Progenitor cell of endocrine pancreas (in vitro differentiated cells): Measurements from ENCODE around the gene ANKS1B. TPM values are rescaled to one million over a fixed set of nuclear protein-coding genes. Genes with fewer than 3 reads are reported as not detected.
A peak's percentile ranks its signal among the peaks of the same experiment; 100 is the strongest.

Experiments
- DNase-seq: peaks from one replicate; pipeline ENCODE4 v3.0.0; 2021; ENCODE audit warnings: low spot score; ENCODE audit not compliant: unreplicated experiment
- H3K27ac Mint-ChIP-seq: 2 replicates; pipeline ENCODE4 v1.8.0; 2021; ENCODE audit warnings: mild to moderate bottlenecking, moderate library complexity, mixed read lengths
- H3K27me3 Mint-ChIP-seq: 2 replicates; pipeline ENCODE4 v1.8.0; 2021; ENCODE audit warnings: mixed read lengths
- H3K36me3 Mint-ChIP-seq: 2 replicates; pipeline ENCODE4 v1.8.0; 2022; ENCODE audit warnings: mixed read lengths; ENCODE audit not compliant: insufficient read depth
- H3K4me1 Mint-ChIP-seq: 2 replicates; pipeline ENCODE4 v1.8.0; 2021; ENCODE audit warnings: low read depth, mixed read lengths
- H3K4me3 Mint-ChIP-seq: 2 replicates; pipeline ENCODE4 v1.8.0; 2021; ENCODE audit warnings: low read depth, mild to moderate bottlenecking, moderate library complexity, mixed read lengths
- H3K9me3 Mint-ChIP-seq: 2 replicates; pipeline ENCODE4 v1.8.0; 2021; ENCODE audit warnings: low read depth, mixed read lengths
- CTCF ChIP-seq: fragments of 200-600 bp; sonication (generic); IDR thresholded peaks from one replicate; pipeline ENCODE4 v1.5.0; 2021; ENCODE audit warnings: antibody characterized with exemption, mild to moderate bottlenecking; ENCODE audit not compliant: unreplicated experiment
- total RNA-seq: library from RNA; stranded (reverse); gene quantifications from 2 replicates; pipeline ENCODE4 v1.2.1, GENCODE V29; 2021

Gene ANKS1B
- total RNA-seq, 1 donor from 2014 or later: 10.1 TPM

- no peak for TF ChIP-seq CTCF
- no peak for DNase-seq
- peaks cover 3% of the 10 kb centered on the region for H3K27me3 Mint-ChIP-seq
- H3K4me3 Mint-ChIP-seq: no peak overlapping the region
- no peaks in the 10 kb centered on the region for H3K4me1 Mint-ChIP-seq
- no peaks in the 10 kb centered on the region for H3K36me3 Mint-ChIP-seq
- no peaks in the 10 kb centered on the region for H3K9me3 Mint-ChIP-seq
- no peak overlapping the region for H3K27ac Mint-ChIP-seq
These were observed 1080.9 kb downstream of the ANKS1B start for GRCh38 chr12:98903875-98904274.

GRCh38 chr12:98901189-98901588 lies 1083.5 kb downstream of the ANKS1B start:
- Mint-ChIP-seq H3K4me3 (no peak overlapping the region), H3K36me3 (no peaks in the 10 kb centered on the region), H3K4me1 (no peaks in the 10 kb centered on the region), H3K27me3 (peaks cover 14% of the 10 kb centered on the region), H3K9me3 (no peaks in the 10 kb centered on the region), H3K27ac (no peak overlapping the region)
- TF ChIP-seq CTCF: no peak
- DNase-seq: no peak

- no peak overlapping the region for H3K4me3 Mint-ChIP-seq
- H3K27me3 Mint-ChIP-seq: peaks cover 44% of the 10 kb centered on the region
- no peak for TF ChIP-seq CTCF
- no peaks in the 10 kb centered on the region for H3K9me3 Mint-ChIP-seq
- DNase-seq: no peak
- H3K27ac Mint-ChIP-seq: no peak overlapping the region
- peaks cover 10% of the 10 kb centered on the region for H3K4me1 Mint-ChIP-seq
- no peaks in the 10 kb centered on the region for H3K36me3 Mint-ChIP-seq
These were observed 1087.8 kb downstream of the ANKS1B start for GRCh38 chr12:98896938-98897337.

- Mint-ChIP-seq H3K36me3 (no peaks in the 10 kb centered on the region), H3K27me3 (peaks cover 53% of the 10 kb centered on the region), H3K9me3 (no peaks in the 10 kb centered on the region), H3K4me3 (peak overlapping the region; percentile 67), H3K4me1 (peaks cover 10% of the 10 kb centered on the region), H3K27ac (no peak overlapping the region)
- TF ChIP-seq CTCF: no peak
- DNase-seq: peak; percentile 33
These were observed 1089.6 kb downstream of the ANKS1B start for GRCh38 chr12:98895086-98895651.

- TF ChIP-seq CTCF: no peak
- Mint-ChIP-seq H3K27me3 (peaks cover 57% of the 10 kb centered on the region), H3K4me3 (no peak overlapping the region), H3K9me3 (no peaks in the 10 kb centered on the region), H3K4me1 (peaks cover 10% of the 10 kb centered on the region), H3K36me3 (no peaks in the 10 kb centered on the region), H3K27ac (no peak overlapping the region)
- DNase-seq: peak; percentile 19
These were observed 1090.2 kb downstream of the ANKS1B start for GRCh38 chr12:98894412-98895085.
